Keratinocyte (primary cell): Measurements from ENCODE around the gene FBXO15.

ENCODE experiments used
- EZH2 ChIP-seq: IDR thresholded peaks from one replicate; pipeline ENCODE4 v1.6.1; 2012; ENCODE audit warnings: inconsistent platforms, mild to moderate bottlenecking, low read length, moderate library complexity
- TF ChIP-seq, protein P1 (sequence below), 3 experiments: IDR thresholded peaks in 1 of 3; conservative IDR thresholded peaks in 1 of 3; optimal IDR thresholded peaks in 1 of 3; 2 replicates in 2 of 3; 3 replicates in 1 of 3; pipeline versions ENCODE3 to v1.5.1; 2011; ENCODE audit warnings: low read length in 3 of 3, mild to moderate bottlenecking in 3 of 3, moderate library complexity in 2 of 3, control low read depth in 1 of 3, inconsistent platforms in 1 of 3; ENCODE audit not compliant: insufficient read depth in 2 of 3; ENCODE audit errors: extremely low read depth in 1 of 3

DNA sequence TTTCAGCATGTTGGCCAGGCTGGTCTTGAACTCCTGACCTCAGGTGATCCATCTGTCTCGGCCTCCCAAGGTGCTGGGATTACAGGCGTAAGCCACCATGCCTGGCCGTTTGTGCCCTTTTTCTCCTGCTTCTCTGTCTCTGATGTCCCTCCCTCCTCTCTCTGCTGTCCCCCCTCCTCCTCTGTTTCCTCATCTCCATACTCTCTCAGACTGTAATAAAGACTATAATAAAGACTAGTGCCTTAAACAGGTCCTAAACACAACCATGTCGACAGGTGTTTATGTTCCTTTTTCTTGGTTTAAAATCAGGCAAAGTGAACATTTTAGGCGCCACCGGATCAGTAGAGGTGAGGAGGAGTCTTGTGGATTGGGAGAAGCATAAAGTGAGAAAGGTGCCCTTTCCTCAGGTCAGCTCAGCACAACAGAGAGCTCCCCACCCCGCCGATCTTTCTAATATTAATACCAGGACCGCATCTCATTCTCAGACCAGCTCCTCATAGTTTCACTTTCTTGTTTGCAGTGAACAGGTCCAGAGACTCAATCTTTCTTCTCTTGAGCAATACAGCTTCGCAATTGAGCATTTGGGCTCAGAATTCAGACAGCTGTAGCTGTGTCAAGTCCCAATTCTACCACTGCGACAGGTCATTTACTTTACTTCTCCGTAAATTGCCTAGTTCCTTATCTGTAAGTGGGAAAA is 24.4 kb upstream of the FBXO15 start:
- TF ChIP-seq, protein P1, sequence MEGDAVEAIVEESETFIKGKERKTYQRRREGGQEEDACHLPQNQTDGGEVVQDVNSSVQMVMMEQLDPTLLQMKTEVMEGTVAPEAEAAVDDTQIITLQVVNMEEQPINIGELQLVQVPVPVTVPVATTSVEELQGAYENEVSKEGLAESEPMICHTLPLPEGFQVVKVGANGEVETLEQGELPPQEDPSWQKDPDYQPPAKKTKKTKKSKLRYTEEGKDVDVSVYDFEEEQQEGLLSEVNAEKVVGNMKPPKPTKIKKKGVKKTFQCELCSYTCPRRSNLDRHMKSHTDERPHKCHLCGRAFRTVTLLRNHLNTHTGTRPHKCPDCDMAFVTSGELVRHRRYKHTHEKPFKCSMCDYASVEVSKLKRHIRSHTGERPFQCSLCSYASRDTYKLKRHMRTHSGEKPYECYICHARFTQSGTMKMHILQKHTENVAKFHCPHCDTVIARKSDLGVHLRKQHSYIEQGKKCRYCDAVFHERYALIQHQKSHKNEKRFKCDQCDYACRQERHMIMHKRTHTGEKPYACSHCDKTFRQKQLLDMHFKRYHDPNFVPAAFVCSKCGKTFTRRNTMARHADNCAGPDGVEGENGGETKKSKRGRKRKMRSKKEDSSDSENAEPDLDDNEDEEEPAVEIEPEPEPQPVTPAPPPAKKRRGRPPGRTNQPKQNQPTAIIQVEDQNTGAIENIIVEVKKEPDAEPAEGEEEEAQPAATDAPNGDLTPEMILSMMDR (optimal IDR thresholded peaks at IDR 0.05 in 1 of 3, IDR thresholded peaks at IDR 0.05 in 1 of 3, conservative IDR thresholded peaks at IDR 0.05 in 1 of 3; ENCODE audit: extremely low read depth in 1 of 3, insufficient read depth in 2 of 3, low read length in 3 of 3), result no peak
- no peak for TF ChIP-seq EZH2
